GM12878 (cell line): ENCODE measurements around the gene DALRD3. TPM values are rescaled to one million over a fixed set of nuclear protein-coding genes. Genes with fewer than 3 reads are reported as not detected.

Source experiments
- CEBPB ChIP-seq, 2 experiments: fragments of 150-350 bp in 1 of 2; IDR thresholded peaks; 2 replicates each; pipeline ENCODE4 v1.6.1; 2012 to 2014; ENCODE audit warnings: low read depth in 2 of 2, low read length in 2 of 2, borderline replicate concordance in 1 of 2, inconsistent platforms in 1 of 2
- IKZF2 ChIP-seq, 2 experiments: fragments of 450-650 bp; IDR thresholded peaks; 2 replicates each; pipeline ENCODE4 v1.6.1; 2017; ENCODE audit warnings: mild to moderate bottlenecking in 2 of 2, moderate library complexity in 2 of 2
- MYC ChIP-seq: IDR thresholded peaks from 2 replicates; pipeline ENCODE4 v1.6.1; 2011; ENCODE audit warnings: mild to moderate bottlenecking, low read length, moderate library complexity, inconsistent platforms; ENCODE audit not compliant: insufficient read depth, insufficient replicate concordance, insufficient read length, severe bottlenecking
- NR2C1 ChIP-seq: fragments of 450-650 bp; IDR thresholded peaks from 2 replicates; pipeline ENCODE4 v1.6.1; 2017; ENCODE audit warnings: antibody characterized with exemption, mild to moderate bottlenecking, moderate library complexity
- RAD21 ChIP-seq: IDR thresholded peaks from 2 replicates; pipeline ENCODE4 v1.6.1; 2011; ENCODE audit warnings: mild to moderate bottlenecking, low read depth, low read length, moderate library complexity; ENCODE audit not compliant: insufficient read depth
- TARDBP ChIP-seq: IDR thresholded peaks from 2 replicates; pipeline ENCODE4 v1.6.1; 2016; ENCODE audit warnings: borderline replicate concordance
- TCF3 ChIP-seq: IDR thresholded peaks from 2 replicates; pipeline ENCODE4 v1.6.1; 2012; ENCODE audit warnings: low read depth, mild to moderate bottlenecking, low read length, borderline replicate concordance; ENCODE audit not compliant: insufficient read depth
- ZNF687 ChIP-seq: fragments of 450-650 bp; IDR thresholded peaks from 2 replicates; pipeline ENCODE4 v1.6.1; 2017; ENCODE audit warnings: mild to moderate bottlenecking, moderate library complexity
- polyA plus RNA-seq, 11 experiments: library from polyadenylated mRNA; depleted of rRNA in 4 of 11; unstranded in 6 of 11; stranded (reverse) in 5 of 11; fragments of >200 nt; fragmentation: Nextera tagmentation in 4 of 11; fragmentation: Illumina TruSeq in 1 of 11; extraction: Ambion mirVana in 4 of 11; extraction: Trizol in 1 of 11; gene quantifications; 1 replicate in 1 of 11; 2 replicates in 10 of 11; pipeline versions ENCODE4 v1.2.1 to v1.2.3, GENCODE V29; 2011 to 2016; ENCODE audit warnings: inconsistent platforms in 2 of 11, missing spikeins in 2 of 11, low read depth in 1 of 11
- total RNA-seq, 4 experiments: library from RNA; depleted of rRNA in 3 of 4; stranded (reverse); fragments of >200 nt in 3 of 4; fragmentation: Illumina TruSeq in 1 of 4; extraction: Trizol in 1 of 4; gene quantifications; 2 replicates each; pipeline versions ENCODE4 v1.2.1 to v1.2.3, GENCODE V29; 2013 to 2021
- TF ChIP-seq, protein P1 (sequence below): fragments of 150-350 bp; IDR thresholded peaks from 2 replicates; pipeline ENCODE4 v1.6.1; 2016; ENCODE audit warnings: low read depth, low read length
- TF ChIP-seq, protein P2 (sequence below): IDR thresholded peaks from 2 replicates; pipeline ENCODE4 v1.6.1; 2011; ENCODE audit warnings: mild to moderate bottlenecking, low read depth, low read length, moderate library complexity; ENCODE audit not compliant: insufficient replicate concordance
- TF ChIP-seq, protein P3 (sequence below): fragments of 450-650 bp; IDR thresholded peaks from 2 replicates; pipeline ENCODE4 v1.6.1; 2017; ENCODE audit warnings: mild to moderate bottlenecking, low read depth, inconsistent platforms; ENCODE audit not compliant: poor library complexity, severe bottlenecking

Gene DALRD3
- total and polyA plus RNA-seq, 10 of the 15 experiments (the other 5 are each of a cell fraction or from before 2014, with no cell fraction given) = 10.1 to 28.2 (median 21.6) TPM

DNA sequence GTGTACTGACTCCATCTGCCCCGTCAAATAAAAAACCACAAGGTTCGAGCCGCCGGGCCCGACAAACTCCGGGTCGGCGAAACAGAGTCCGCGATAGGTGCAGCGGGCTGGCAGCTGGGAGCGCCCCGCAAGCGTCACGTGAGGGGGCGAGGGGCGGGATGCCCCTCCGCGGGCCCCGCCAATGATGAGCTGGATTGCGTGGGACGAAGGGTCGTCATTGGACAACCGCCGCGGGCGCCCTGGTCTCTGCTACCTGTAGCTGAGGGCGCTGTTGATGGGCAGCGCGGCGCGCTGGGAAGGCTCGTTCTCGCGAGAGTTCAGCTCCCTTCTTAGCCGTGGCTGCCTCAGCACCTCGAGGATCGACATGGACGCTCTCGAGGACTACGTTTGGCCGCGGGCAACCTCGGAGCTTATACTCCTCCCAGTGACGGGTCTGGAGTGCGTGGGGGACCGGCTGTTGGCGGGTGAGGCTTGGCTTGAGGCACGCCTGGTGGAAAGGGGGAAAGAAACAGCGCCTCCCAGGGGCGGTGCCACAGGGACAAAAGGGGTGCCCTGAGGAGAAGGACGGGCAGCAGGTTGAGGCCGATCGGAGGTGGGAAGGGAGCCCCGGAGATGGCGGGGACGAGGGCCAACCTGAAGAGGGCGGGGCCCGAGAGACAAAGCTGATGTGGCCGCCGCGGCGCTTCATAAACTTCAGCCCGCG lies 11.2 kb downstream of the DALRD3 start, which contains the start of gene WDR6 (continued):
- TF ChIP-seq, protein P1, sequence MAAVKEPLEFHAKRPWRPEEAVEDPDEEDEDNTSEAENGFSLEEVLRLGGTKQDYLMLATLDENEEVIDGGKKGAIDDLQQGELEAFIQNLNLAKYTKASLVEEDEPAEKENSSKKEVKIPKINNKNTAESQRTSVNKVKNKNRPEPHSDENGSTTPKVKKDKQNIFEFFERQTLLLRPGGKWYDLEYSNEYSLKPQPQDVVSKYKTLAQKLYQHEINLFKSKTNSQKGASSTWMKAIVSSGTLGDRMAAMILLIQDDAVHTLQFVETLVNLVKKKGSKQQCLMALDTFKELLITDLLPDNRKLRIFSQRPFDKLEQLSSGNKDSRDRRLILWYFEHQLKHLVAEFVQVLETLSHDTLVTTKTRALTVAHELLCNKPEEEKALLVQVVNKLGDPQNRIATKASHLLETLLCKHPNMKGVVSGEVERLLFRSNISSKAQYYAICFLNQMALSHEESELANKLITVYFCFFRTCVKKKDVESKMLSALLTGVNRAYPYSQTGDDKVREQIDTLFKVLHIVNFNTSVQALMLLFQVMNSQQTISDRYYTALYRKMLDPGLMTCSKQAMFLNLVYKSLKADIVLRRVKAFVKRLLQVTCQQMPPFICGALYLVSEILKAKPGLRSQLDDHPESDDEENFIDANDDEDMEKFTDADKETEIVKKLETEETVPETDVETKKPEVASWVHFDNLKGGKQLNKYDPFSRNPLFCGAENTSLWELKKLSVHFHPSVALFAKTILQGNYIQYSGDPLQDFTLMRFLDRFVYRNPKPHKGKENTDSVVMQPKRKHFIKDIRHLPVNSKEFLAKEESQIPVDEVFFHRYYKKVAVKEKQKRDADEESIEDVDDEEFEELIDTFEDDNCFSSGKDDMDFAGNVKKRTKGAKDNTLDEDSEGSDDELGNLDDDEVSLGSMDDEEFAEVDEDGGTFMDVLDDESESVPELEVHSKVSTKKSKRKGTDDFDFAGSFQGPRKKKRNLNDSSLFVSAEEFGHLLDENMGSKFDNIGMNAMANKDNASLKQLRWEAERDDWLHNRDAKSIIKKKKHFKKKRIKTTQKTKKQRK = peak; percentile 50; the same call in 1 of the 2 replicates
- peak in 1 of 2 experiments; percentile 32; a peak in 2 of 4 replicates for TF ChIP-seq IKZF2 (IDR thresholded peaks at IDR 0.05)
- TF ChIP-seq TARDBP = peak; percentile 54; the same call in 1 of the 2 replicates
- TF ChIP-seq, protein P2, sequence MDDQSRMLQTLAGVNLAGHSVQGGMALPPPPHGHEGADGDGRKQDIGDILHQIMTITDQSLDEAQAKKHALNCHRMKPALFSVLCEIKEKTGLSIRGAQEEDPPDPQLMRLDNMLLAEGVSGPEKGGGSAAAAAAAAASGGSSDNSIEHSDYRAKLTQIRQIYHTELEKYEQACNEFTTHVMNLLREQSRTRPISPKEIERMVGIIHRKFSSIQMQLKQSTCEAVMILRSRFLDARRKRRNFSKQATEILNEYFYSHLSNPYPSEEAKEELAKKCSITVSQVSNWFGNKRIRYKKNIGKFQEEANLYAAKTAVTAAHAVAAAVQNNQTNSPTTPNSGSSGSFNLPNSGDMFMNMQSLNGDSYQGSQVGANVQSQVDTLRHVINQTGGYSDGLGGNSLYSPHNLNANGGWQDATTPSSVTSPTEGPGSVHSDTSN = peak; percentile 90
- TF ChIP-seq ZNF687 = peak; percentile 92
- 0 out of 2 replicates have a peak, but pooled peaks have one; percentile 68 for TF ChIP-seq TCF3
- peak; percentile 53; the same call in 1 of the 2 replicates for TF ChIP-seq NR2C1
- TF ChIP-seq, protein P3, sequence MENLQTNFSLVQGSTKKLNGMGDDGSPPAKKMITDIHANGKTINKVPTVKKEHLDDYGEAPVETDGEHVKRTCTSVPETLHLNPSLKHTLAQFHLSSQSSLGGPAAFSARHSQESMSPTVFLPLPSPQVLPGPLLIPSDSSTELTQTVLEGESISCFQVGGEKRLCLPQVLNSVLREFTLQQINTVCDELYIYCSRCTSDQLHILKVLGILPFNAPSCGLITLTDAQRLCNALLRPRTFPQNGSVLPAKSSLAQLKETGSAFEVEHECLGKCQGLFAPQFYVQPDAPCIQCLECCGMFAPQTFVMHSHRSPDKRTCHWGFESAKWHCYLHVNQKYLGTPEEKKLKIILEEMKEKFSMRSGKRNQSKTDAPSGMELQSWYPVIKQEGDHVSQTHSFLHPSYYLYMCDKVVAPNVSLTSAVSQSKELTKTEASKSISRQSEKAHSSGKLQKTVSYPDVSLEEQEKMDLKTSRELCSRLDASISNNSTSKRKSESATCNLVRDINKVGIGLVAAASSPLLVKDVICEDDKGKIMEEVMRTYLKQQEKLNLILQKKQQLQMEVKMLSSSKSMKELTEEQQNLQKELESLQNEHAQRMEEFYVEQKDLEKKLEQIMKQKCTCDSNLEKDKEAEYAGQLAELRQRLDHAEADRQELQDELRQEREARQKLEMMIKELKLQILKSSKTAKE = no peak
- TF ChIP-seq RAD21 = no peak
- no peak for TF ChIP-seq MYC
- no peak for TF ChIP-seq CEBPB (IDR thresholded peaks at IDR 0.05; ENCODE audit: borderline replicate concordance in 1 of 2, low read depth in 2 of 2, low read length in 2 of 2)
